ENCODE measurements around the gene LAD1. TPM values are rescaled to one million over a fixed set of nuclear protein-coding genes. Genes with fewer than 3 reads are reported as not detected.

LAD1 gene
- total RNA-seq, 2 experiments from 2014 or later, result not detected

- Histone ChIP-seq H3K36me3 (ENCODE audit: insufficient read depth, low read length) (no peaks in the 10 kb centered on the region), H3K4me1 (ENCODE audit: insufficient read depth, low read length, poor library complexity, severe bottlenecking) (no peaks in the 10 kb centered on the region), H3K9me3 (ENCODE audit: low read length) (no peaks in the 10 kb centered on the region), H2AFZ (ENCODE audit: low read length) (no peak overlapping the region), H3K4me3 (ENCODE audit: low read depth, low read length, poor library complexity, severe bottlenecking) (no peak overlapping the region), H4K20me1 (ENCODE audit: insufficient read depth, low read length) (no peaks in the 10 kb centered on the region), H3K79me2 (ENCODE audit: insufficient read depth, low read depth, low read length) (no peaks in the 10 kb centered on the region), H3K27ac (ENCODE audit: low read depth, low read length, poor library complexity, severe bottlenecking) (no peak overlapping the region), H3K4me2 (ENCODE audit: low read length) (no peak overlapping the region), H3K9me2 (ENCODE audit: insufficient read depth, low read length) (no peaks in the 10 kb centered on the region)
- no peak for DNase-seq (ENCODE audit: low spot score)
- BruUV-seq (replicated peaks), result no TSS peak
- intact Hi-C loops (cut with micrococcal nuclease; ENCODE audit: unreplicated experiment), result loop anchor here (5.0 kb wide), 2 partner anchors 56 to 121 kb away; no protein-coding TSS in a partner anchor
- CTCF ChIA-PET (ENCODE audit: unreplicated experiment), result no interaction called here
- POLR2A ChIA-PET, result no interaction called here
- TF ChIP-seq EZH2phosphoT487 (IDR thresholded peaks at IDR 0.05; ENCODE audit: borderline replicate concordance, low read depth, low read length), result no peak
- no peak for TF ChIP-seq CTCF (conservative IDR thresholded peaks at IDR 0.05; ENCODE audit: low read length)
These were observed 36.2 kb downstream of the LAD1 start for GRCh38 chr1:201362906-201363305.

- H3K36me3 ChIP-seq (ENCODE audit: insufficient read depth, low read length), result no peaks in the 10 kb centered on the region
- intact Hi-C loops (cut with micrococcal nuclease; ENCODE audit: unreplicated experiment), result loop anchor here (1.0 to 5.0 kb wide), 3 partner anchors 55 to 120 kb away; no protein-coding TSS in a partner anchor
- no peaks in the 10 kb centered on the region for H3K79me2 ChIP-seq (ENCODE audit: insufficient read depth, low read depth, low read length)
- no peaks in the 10 kb centered on the region for H3K9me3 ChIP-seq (ENCODE audit: low read length)
- H3K9me2 ChIP-seq (ENCODE audit: insufficient read depth, low read length), result no peaks in the 10 kb centered on the region
- ChIA-PET POLR2A (no interaction called here), CTCF (ENCODE audit: unreplicated experiment) (interaction anchor here (1.0 kb wide), 1 partner anchor 14 kb away, joined by 3 read pairs; no protein-coding TSS in a partner anchor)
- no peak overlapping the region for H3K4me2 ChIP-seq (ENCODE audit: low read length)
- H3K4me3 ChIP-seq (ENCODE audit: low read depth, low read length, poor library complexity, severe bottlenecking), result no peak overlapping the region
- no peak overlapping the region for H2AFZ ChIP-seq (ENCODE audit: low read length)
- no peak overlapping the region for H3K27ac ChIP-seq (ENCODE audit: low read depth, low read length, poor library complexity, severe bottlenecking)
- no TSS peak for BruUV-seq (replicated peaks)
- no peaks in the 10 kb centered on the region for H3K4me1 ChIP-seq (ENCODE audit: insufficient read depth, low read length, poor library complexity, severe bottlenecking)
- peak; percentile 54 for DNase-seq (ENCODE audit: low spot score)
- TF ChIP-seq EZH2phosphoT487 (IDR thresholded peaks at IDR 0.05; ENCODE audit: borderline replicate concordance, low read depth, low read length) (no peak), CTCF (conservative IDR thresholded peaks at IDR 0.05; ENCODE audit: low read length) (peak; percentile 85)
- no peaks in the 10 kb centered on the region for H4K20me1 ChIP-seq (ENCODE audit: insufficient read depth, low read length)
These were observed 37.2 kb downstream of the LAD1 start for GRCh38 chr1:201361652-201362504.
